ENCODE results near the gene MAPKAP1. TPM values are rescaled to one million over a fixed set of nuclear protein-coding genes. Genes with fewer than 3 reads are reported as not detected.

MAPKAP1 gene
- polyA plus RNA-seq, 4 donors, result 38.4 to 57.4 (median 43.6) TPM

GRCh38 chr9:125745018-125745417 is 38.0 kb upstream of the MAPKAP1 start:
- no peaks in the 10 kb centered on the region for H3K9me3 ChIP-seq (ENCODE audit: control insufficient read depth in 2 of 2, insufficient read depth in 1 of 2, low read depth in 1 of 2, low read length in 1 of 2)
- H3K27ac ChIP-seq (ENCODE audit: low read depth in 1 of 3, low read length in 2 of 3), result no peak overlapping the region
- peaks cover 3 to 8% (median 6%) of the 10 kb centered on the region in 3 donors for H3K4me1 ChIP-seq (ENCODE audit: control insufficient read depth in 3 of 3, insufficient read depth in 2 of 3, low read depth in 1 of 3, low read length in 2 of 3)
- WGBS, 3 donors, result 29 to 50% (median 40%) methylated on average over 1 of the region's 1 CpG
- no peak for FAIRE-seq
- H3K27me3 ChIP-seq (ENCODE audit: control insufficient read depth in 3 of 3, insufficient read depth in 3 of 3, low read length in 3 of 3), result peaks cover 0 to 28% (median 0%) of the 10 kb centered on the region in 3 donors
- no peak overlapping the region for H3K4me3 ChIP-seq (ENCODE audit: low read depth in 1 of 3, low read length in 3 of 3)
- no peaks in the 10 kb centered on the region for H3K36me3 ChIP-seq (ENCODE audit: control insufficient read depth in 3 of 3, insufficient read depth in 2 of 3, low read depth in 1 of 3, low read length in 3 of 3)
- no peak for DNase-seq

GRCh38 chr9:125744616-125745015 is 37.6 kb upstream of the MAPKAP1 start:
- FAIRE-seq, result no peak
- Histone ChIP-seq H3K27me3 (ENCODE audit: control insufficient read depth in 3 of 3, insufficient read depth in 3 of 3, low read length in 3 of 3) (peaks cover 0 to 28% (median 0%) of the 10 kb centered on the region in 3 donors), H3K36me3 (ENCODE audit: control insufficient read depth in 3 of 3, insufficient read depth in 2 of 3, low read depth in 1 of 3, low read length in 3 of 3) (no peaks in the 10 kb centered on the region), H3K4me1 (ENCODE audit: control insufficient read depth in 3 of 3, insufficient read depth in 2 of 3, low read depth in 1 of 3, low read length in 2 of 3) (peaks cover 3 to 8% (median 6%) of the 10 kb centered on the region in 3 donors), H3K4me3 (ENCODE audit: low read depth in 1 of 3, low read length in 3 of 3) (no peak overlapping the region), H3K9me3 (ENCODE audit: control insufficient read depth in 2 of 2, insufficient read depth in 1 of 2, low read depth in 1 of 2, low read length in 1 of 2) (no peaks in the 10 kb centered on the region), H3K27ac (ENCODE audit: low read depth in 1 of 3, low read length in 2 of 3) (no peak overlapping the region)
- DNase-seq, result no peak
- 82 to 88% (median 86%) methylated on average over 5 of the region's 5 CpGs for WGBS, 3 donors

GRCh38 chr9:125743682-125744428 is 36.8 kb upstream of the MAPKAP1 start:
- Histone ChIP-seq H3K27ac (ENCODE audit: low read depth in 1 of 3, low read length in 2 of 3) (no peak overlapping the region), H3K4me3 (ENCODE audit: low read depth in 1 of 3, low read length in 3 of 3) (no peak overlapping the region), H3K27me3 (ENCODE audit: control insufficient read depth in 3 of 3, insufficient read depth in 3 of 3, low read length in 3 of 3) (peaks cover 0 to 27% (median 0%) of the 10 kb centered on the region in 3 donors), H3K4me1 (ENCODE audit: control insufficient read depth in 3 of 3, insufficient read depth in 2 of 3, low read depth in 1 of 3, low read length in 2 of 3) (peaks cover 3 to 8% (median 6%) of the 10 kb centered on the region in 3 donors), H3K9me3 (ENCODE audit: control insufficient read depth in 2 of 2, insufficient read depth in 1 of 2, low read depth in 1 of 2, low read length in 1 of 2) (no peaks in the 10 kb centered on the region), H3K36me3 (ENCODE audit: control insufficient read depth in 3 of 3, insufficient read depth in 2 of 3, low read depth in 1 of 3, low read length in 3 of 3) (no peaks in the 10 kb centered on the region)
- FAIRE-seq, result no peak
- no peak for DNase-seq
- 62 to 68% (median 64%) methylated on average over 5 of the region's 5 CpGs for WGBS, 3 donors

GRCh38 chr9:125742657-125743056 is 35.6 kb upstream of the MAPKAP1 start:
- WGBS, 3 donors, result 65 to 74% (median 73%) methylated on average over 3 of the region's 3 CpGs

GRCh38 chr9:125739436-125739835 is 32.4 kb upstream of the MAPKAP1 start:
- Histone ChIP-seq H3K27me3 (ENCODE audit: control insufficient read depth in 3 of 3, insufficient read depth in 3 of 3, low read length in 3 of 3) (peaks cover 0 to 8% (median 1%) of the 10 kb centered on the region in 3 donors), H3K36me3 (ENCODE audit: control insufficient read depth in 3 of 3, insufficient read depth in 2 of 3, low read depth in 1 of 3, low read length in 3 of 3) (no peaks in the 10 kb centered on the region), H3K9me3 (ENCODE audit: control insufficient read depth in 2 of 2, insufficient read depth in 1 of 2, low read depth in 1 of 2, low read length in 1 of 2) (no peaks in the 10 kb centered on the region), H3K4me3 (ENCODE audit: low read depth in 1 of 3, low read length in 3 of 3) (no peak overlapping the region), H3K4me1 (ENCODE audit: control insufficient read depth in 3 of 3, insufficient read depth in 2 of 3, low read depth in 1 of 3, low read length in 2 of 3) (no peaks in the 10 kb centered on the region), H3K27ac (ENCODE audit: low read depth in 1 of 3, low read length in 2 of 3) (no peak overlapping the region)
- WGBS, 3 donors, result 89 to 92% (median 90%) methylated on average over 3 of the region's 3 CpGs
- no peak for DNase-seq
- FAIRE-seq, result no peak

More at GRCh38 chr9:125742657-125743056, 35.6 kb upstream of the MAPKAP1 start:
- H3K9me3 ChIP-seq (ENCODE audit: control insufficient read depth in 2 of 2, insufficient read depth in 1 of 2, low read depth in 1 of 2, low read length in 1 of 2), result no peaks in the 10 kb centered on the region
- H3K4me3 ChIP-seq (ENCODE audit: low read depth in 1 of 3, low read length in 3 of 3), result no peak overlapping the region
- no peak overlapping the region for H3K27ac ChIP-seq (ENCODE audit: low read depth in 1 of 3, low read length in 2 of 3)
- peaks cover 0 to 21% (median 1%) of the 10 kb centered on the region in 3 donors for H3K27me3 ChIP-seq (ENCODE audit: control insufficient read depth in 3 of 3, insufficient read depth in 3 of 3, low read length in 3 of 3)
- no peaks in the 10 kb centered on the region for H3K36me3 ChIP-seq (ENCODE audit: control insufficient read depth in 3 of 3, insufficient read depth in 2 of 3, low read depth in 1 of 3, low read length in 3 of 3)
- peaks cover 3 to 8% (median 6%) of the 10 kb centered on the region in 3 donors for H3K4me1 ChIP-seq (ENCODE audit: control insufficient read depth in 3 of 3, insufficient read depth in 2 of 3, low read depth in 1 of 3, low read length in 2 of 3)
- FAIRE-seq (no peak), DNase-seq (no peak)

GRCh38 chr9:125732562-125732961 is 25.6 kb upstream of the MAPKAP1 start:
- Histone ChIP-seq H3K36me3 (ENCODE audit: control insufficient read depth in 3 of 3, insufficient read depth in 2 of 3, low read depth in 1 of 3, low read length in 3 of 3) (no peaks in the 10 kb centered on the region), H3K27ac (ENCODE audit: low read depth in 1 of 3, low read length in 2 of 3) (no peak overlapping the region), H3K27me3 (ENCODE audit: control insufficient read depth in 3 of 3, insufficient read depth in 3 of 3, low read length in 3 of 3) (peaks cover 0 to 11% (median 0%) of the 10 kb centered on the region in 3 donors), H3K4me1 (ENCODE audit: control insufficient read depth in 3 of 3, insufficient read depth in 2 of 3, low read depth in 1 of 3, low read length in 2 of 3) (no peaks in the 10 kb centered on the region), H3K9me3 (ENCODE audit: control insufficient read depth in 2 of 2, insufficient read depth in 1 of 2, low read depth in 1 of 2, low read length in 1 of 2) (no peaks in the 10 kb centered on the region), H3K4me3 (ENCODE audit: low read depth in 1 of 3, low read length in 3 of 3) (no peak overlapping the region)
- DNase-seq (peak in 1 of 2 donors; percentile 16), FAIRE-seq (no peak)
- 78 to 91% (median 91%) methylated on average over 2 of the region's 2 CpGs for WGBS, 3 donors

- DNase-seq, result no peak
- Histone ChIP-seq H3K27me3 (ENCODE audit: control insufficient read depth in 3 of 3, insufficient read depth in 3 of 3, low read length in 3 of 3) (peaks cover 0 to 11% (median 0%) of the 10 kb centered on the region in 3 donors), H3K4me3 (ENCODE audit: low read depth in 1 of 3, low read length in 3 of 3) (no peak overlapping the region), H3K9me3 (ENCODE audit: control insufficient read depth in 2 of 2, insufficient read depth in 1 of 2, low read depth in 1 of 2, low read length in 1 of 2) (no peaks in the 10 kb centered on the region), H3K36me3 (ENCODE audit: control insufficient read depth in 3 of 3, insufficient read depth in 2 of 3, low read depth in 1 of 3, low read length in 3 of 3) (no peaks in the 10 kb centered on the region), H3K4me1 (ENCODE audit: control insufficient read depth in 3 of 3, insufficient read depth in 2 of 3, low read depth in 1 of 3, low read length in 2 of 3) (no peaks in the 10 kb centered on the region), H3K27ac (ENCODE audit: low read depth in 1 of 3, low read length in 2 of 3) (no peak overlapping the region)
- 80 to 85% (median 84%) methylated on average over 2 of the region's 2 CpGs for WGBS, 3 donors
- FAIRE-seq, result no peak
These were observed 23.2 kb upstream of the MAPKAP1 start for GRCh38 chr9:125730168-125730567.

GRCh38 chr9:125726456-125727132 is 19.6 kb upstream of the MAPKAP1 start:
- Histone ChIP-seq H3K9me3 (ENCODE audit: control insufficient read depth in 2 of 2, insufficient read depth in 1 of 2, low read depth in 1 of 2, low read length in 1 of 2) (no peaks in the 10 kb centered on the region), H3K36me3 (ENCODE audit: control insufficient read depth in 3 of 3, insufficient read depth in 2 of 3, low read depth in 1 of 3, low read length in 3 of 3) (no peaks in the 10 kb centered on the region), H3K27ac (ENCODE audit: low read depth in 1 of 3, low read length in 2 of 3) (no peak overlapping the region), H3K4me3 (ENCODE audit: low read depth in 1 of 3, low read length in 3 of 3) (no peak overlapping the region), H3K4me1 (ENCODE audit: control insufficient read depth in 3 of 3, insufficient read depth in 2 of 3, low read depth in 1 of 3, low read length in 2 of 3) (no peaks in the 10 kb centered on the region), H3K27me3 (ENCODE audit: control insufficient read depth in 3 of 3, insufficient read depth in 3 of 3, low read length in 3 of 3) (peaks cover 0 to 3% (median 0%) of the 10 kb centered on the region in 3 donors)
- DNase-seq, result no peak
- FAIRE-seq, result no peak
- WGBS, 3 donors, result 85 to 92% (median 88%) methylated on average over 13 of the region's 13 CpGs

Data from small intestine (tissue), 7 donors.